Peyer's patch (tissue), 4 donors: ENCODE measurements around the gene TRAPPC2L. TPM values are rescaled to one million over a fixed set of nuclear protein-coding genes. Genes with fewer than 3 reads are reported as not detected.

Experiments
- DNase-seq, 3 donors: peaks; one replicate each; pipeline ENCODE4 v3.0.0-alpha.2; 2017 to 2019
- H3K27ac ChIP-seq, 4 donors: fragments of 200-600 bp; sonication (generic); one replicate each; pipeline ENCODE4 v1.5.1; 2016 to 2019
- H3K27me3 ChIP-seq, 2 donors: fragments of 200-600 bp; sonication (generic); one replicate each; pipeline ENCODE4 v1.5.1; 2019
- H3K36me3 ChIP-seq, 3 donors: fragments of 200-600 bp; sonication (generic); one replicate each; pipeline ENCODE4 v1.5.1; 2016 to 2019
- H3K4me1 ChIP-seq, 4 donors: fragments of 200-600 bp; sonication (generic); one replicate each; pipeline ENCODE4 v1.5.1; 2016 to 2019
- H3K4me3 ChIP-seq, 4 donors: fragments of 200-600 bp; sonication (generic); 1 replicate in 3 of 4; 2 replicates in 1 of 4; pipeline ENCODE4 v1.5.1; 2016 to 2019; ENCODE audit warnings: mild to moderate bottlenecking in 1 of 4
- H3K9me3 ChIP-seq, 4 donors: fragments of 200-600 bp; sonication (generic); one replicate each; pipeline ENCODE4 v1.5.1; 2016 to 2019; ENCODE audit warnings: mild to moderate bottlenecking in 1 of 4
- POLR2A ChIP-seq, 2 donors: fragments of 450-650 bp; IDR thresholded peaks; one replicate each; pipeline ENCODE4 v1.5.1; 2017; ENCODE audit warnings: antibody characterized with exemption in 2 of 2, mild to moderate bottlenecking in 2 of 2, moderate library complexity in 2 of 2
- total RNA-seq, 4 donors: library from RNA; depleted of rRNA; stranded (reverse); fragments of >200 nt; gene quantifications; one replicate each; pipeline ENCODE4 v1.1.0, GENCODE V29; 2016
- TF ChIP-seq, protein P1 (sequence below), 6 experiments: fragments of 450-650 bp in 4 of 6; fragments of 200-600 bp in 2 of 6; sonication (generic) in 1 of 6; IDR thresholded peaks; one replicate each; pipeline ENCODE4 v1.5.1; 2017 to 2019; ENCODE audit warnings: antibody characterized with exemption in 6 of 6, mild to moderate bottlenecking in 3 of 6, moderate library complexity in 1 of 6

Gene TRAPPC2L
- total RNA-seq, 4 donors from 2014 or later: 20.4 to 47.9 (median 35.4) TPM

GRCh38 chr16:88878356-88878755, 21.4 kb downstream of the TRAPPC2L start:
- no peak for DNase-seq
- Histone ChIP-seq H3K36me3 (peaks cover 0 to 4% (median 0%) of the 10 kb centered on the region in 3 donors), H3K4me1 (peaks cover 0 to 18% (median 2%) of the 10 kb centered on the region in 4 donors), H3K4me3 (no peak overlapping the region), H3K9me3 (no peaks in the 10 kb centered on the region), H3K27me3 (no peaks in the 10 kb centered on the region), H3K27ac (no peak overlapping the region)
- TF ChIP-seq, protein P1, sequence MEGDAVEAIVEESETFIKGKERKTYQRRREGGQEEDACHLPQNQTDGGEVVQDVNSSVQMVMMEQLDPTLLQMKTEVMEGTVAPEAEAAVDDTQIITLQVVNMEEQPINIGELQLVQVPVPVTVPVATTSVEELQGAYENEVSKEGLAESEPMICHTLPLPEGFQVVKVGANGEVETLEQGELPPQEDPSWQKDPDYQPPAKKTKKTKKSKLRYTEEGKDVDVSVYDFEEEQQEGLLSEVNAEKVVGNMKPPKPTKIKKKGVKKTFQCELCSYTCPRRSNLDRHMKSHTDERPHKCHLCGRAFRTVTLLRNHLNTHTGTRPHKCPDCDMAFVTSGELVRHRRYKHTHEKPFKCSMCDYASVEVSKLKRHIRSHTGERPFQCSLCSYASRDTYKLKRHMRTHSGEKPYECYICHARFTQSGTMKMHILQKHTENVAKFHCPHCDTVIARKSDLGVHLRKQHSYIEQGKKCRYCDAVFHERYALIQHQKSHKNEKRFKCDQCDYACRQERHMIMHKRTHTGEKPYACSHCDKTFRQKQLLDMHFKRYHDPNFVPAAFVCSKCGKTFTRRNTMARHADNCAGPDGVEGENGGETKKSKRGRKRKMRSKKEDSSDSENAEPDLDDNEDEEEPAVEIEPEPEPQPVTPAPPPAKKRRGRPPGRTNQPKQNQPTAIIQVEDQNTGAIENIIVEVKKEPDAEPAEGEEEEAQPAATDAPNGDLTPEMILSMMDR (IDR thresholded peaks at IDR 0.05): no peak
- no peak for TF ChIP-seq POLR2A (IDR thresholded peaks at IDR 0.05)

GRCh38 chr16:88878967-88879787, 22.2 kb downstream of the TRAPPC2L start:
- peaks cover 0 to 4% (median 0%) of the 10 kb centered on the region in 3 donors for H3K36me3 ChIP-seq
- TF ChIP-seq, protein P1 (IDR thresholded peaks at IDR 0.05): no peak
- TF ChIP-seq POLR2A (IDR thresholded peaks at IDR 0.05): no peak

GRCh38 chr16:88879788-88880055, 22.8 kb downstream of the TRAPPC2L start:
- no peak overlapping the region for H3K4me3 ChIP-seq
- H3K9me3 ChIP-seq: no peaks in the 10 kb centered on the region
- TF ChIP-seq POLR2A (IDR thresholded peaks at IDR 0.05): no peak
- TF ChIP-seq, protein P1 (IDR thresholded peaks at IDR 0.05): no peak
- no peak for DNase-seq
- H3K27me3 ChIP-seq: no peaks in the 10 kb centered on the region
- H3K36me3 ChIP-seq: peaks cover 0 to 9% (median 0%) of the 10 kb centered on the region in 3 donors
- peaks cover 0 to 18% (median 2%) of the 10 kb centered on the region in 4 donors for H3K4me1 ChIP-seq
- no peak overlapping the region for H3K27ac ChIP-seq

More at GRCh38 chr16:88878967-88879787, 22.2 kb downstream of the TRAPPC2L start:
- Histone ChIP-seq H3K27ac (no peak overlapping the region), H3K4me1 (peaks cover 0 to 18% (median 2%) of the 10 kb centered on the region in 4 donors), H3K27me3 (no peaks in the 10 kb centered on the region), H3K4me3 (no peak overlapping the region), H3K9me3 (no peaks in the 10 kb centered on the region)
- DNase-seq: no peak

DNA sequence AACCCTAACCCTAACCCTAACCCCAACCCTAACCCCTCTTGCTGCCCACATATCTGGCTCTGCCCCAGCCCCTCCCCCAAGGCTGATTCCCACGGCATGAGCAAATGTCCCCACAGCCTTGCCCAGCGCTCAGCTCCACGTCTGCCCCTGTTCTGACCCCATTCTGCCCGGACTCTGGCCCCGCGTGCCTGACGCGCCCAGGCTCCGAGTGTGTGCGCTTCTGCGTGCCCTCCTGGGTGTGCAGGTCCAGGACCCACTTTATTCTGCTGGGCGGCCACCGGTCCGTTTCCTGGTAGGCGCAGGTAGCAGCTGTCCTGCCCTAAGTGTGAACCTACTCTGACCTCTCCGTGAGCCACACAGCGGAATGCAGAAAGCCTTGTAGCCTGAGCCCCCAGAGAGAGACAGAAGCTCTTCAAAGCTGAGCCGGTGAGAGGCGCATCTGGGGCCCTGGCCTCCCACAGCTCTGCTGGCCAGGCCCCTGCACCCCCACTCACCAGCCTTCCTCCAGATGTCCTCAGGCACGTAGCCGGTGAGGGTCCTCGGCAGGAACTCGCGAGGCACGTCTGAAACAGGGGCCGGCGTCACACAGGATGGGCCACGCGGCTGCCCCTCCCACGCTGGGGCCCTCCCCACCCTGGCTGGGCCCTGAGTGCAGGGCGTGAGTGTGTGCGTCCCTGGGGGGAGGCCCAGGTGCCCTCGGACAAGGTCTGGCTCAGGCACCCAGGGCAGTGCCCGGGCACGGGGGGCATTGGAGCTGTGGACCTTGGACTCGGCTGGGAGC, 23.5 kb downstream of the TRAPPC2L start:
- Histone ChIP-seq H3K4me1 (peaks cover 0 to 18% (median 2%) of the 10 kb centered on the region in 4 donors), H3K36me3 (peaks cover 0 to 16% (median 0%) of the 10 kb centered on the region in 3 donors), H3K27me3 (no peaks in the 10 kb centered on the region), H3K27ac (no peak overlapping the region), H3K9me3 (no peaks in the 10 kb centered on the region), H3K4me3 (peak overlapping the region in 2 of 4 donors; percentile 23 to 28)
- TF ChIP-seq POLR2A (IDR thresholded peaks at IDR 0.05): no peak
- TF ChIP-seq, protein P1 (IDR thresholded peaks at IDR 0.05): no peak
- DNase-seq: peak in 1 of 3 donors; percentile 60

- H3K27ac ChIP-seq: no peak overlapping the region
- peak in 1 of 3 donors; percentile 57 for DNase-seq
- H3K4me3 ChIP-seq: peak overlapping the region in 2 of 4 donors; percentile 23 to 28
- peaks cover 0 to 21% (median 2%) of the 10 kb centered on the region in 4 donors for H3K4me1 ChIP-seq
- H3K36me3 ChIP-seq: peaks cover 0 to 17% (median 0%) of the 10 kb centered on the region in 3 donors
- no peaks in the 10 kb centered on the region for H3K9me3 ChIP-seq
- no peaks in the 10 kb centered on the region for H3K27me3 ChIP-seq
- TF ChIP-seq POLR2A (IDR thresholded peaks at IDR 0.05): no peak
- TF ChIP-seq, protein P1 (IDR thresholded peaks at IDR 0.05): no peak
Measured at GRCh38 chr16:88881007-88881615, 24.2 kb downstream of the TRAPPC2L start.
